Ascending aorta (tissue), 2 donors: Measurements from ENCODE around the gene TRPV4. TPM values are rescaled to one million over a fixed set of nuclear protein-coding genes. Genes with fewer than 3 reads are reported as not detected.

Experiments used
- DNase-seq, 2 donors: peaks; one replicate each; pipeline ENCODE4 v3.0.0-alpha.2; 2019; ENCODE audit warnings: low spot score in 2 of 2
- H3K27ac ChIP-seq, 2 donors: fragments of 200-600 bp; sonication (generic); one replicate each; pipeline ENCODE4 v1.5.1; 2016 to 2017; ENCODE audit warnings: mild to moderate bottlenecking in 1 of 2
- H3K27me3 ChIP-seq: fragments of 200-600 bp; sonication (generic); one replicate; pipeline ENCODE4 v1.5.1; 2017
- H3K36me3 ChIP-seq, 2 donors: fragments of 200-600 bp; sonication (generic); one replicate each; pipeline ENCODE4 v1.5.1; 2016
- H3K4me1 ChIP-seq, 2 donors: fragments of 200-600 bp; sonication (generic); one replicate each; pipeline ENCODE4 v1.5.1; 2016 to 2017; ENCODE audit warnings: mild to moderate bottlenecking in 1 of 2
- H3K4me3 ChIP-seq, 2 donors: fragments of 200-600 bp; sonication (generic); one replicate each; pipeline ENCODE4 v1.5.1; 2016 to 2017; ENCODE audit warnings: mild to moderate bottlenecking in 1 of 2
- H3K9me3 ChIP-seq, 2 donors: fragments of 200-600 bp; sonication (generic); one replicate each; pipeline ENCODE4 v1.5.1; 2016
- CTCF ChIP-seq, 3 experiments: fragments of 200-600 bp in 2 of 3; fragments of 450-650 bp in 1 of 3; sonication (generic) in 2 of 3; IDR thresholded peaks; one replicate each; pipeline ENCODE4 v1.5.1; 2016 to 2019; ENCODE audit warnings: antibody characterized with exemption in 3 of 3, mild to moderate bottlenecking in 1 of 3, moderate library complexity in 1 of 3
- intact Hi-C: fragments of 100-400 bp; cut with DNase I; formaldehyde crosslinking; loops from one replicate; pipeline ENCODE4 v1.15.1; 2023
- total RNA-seq: library from RNA; depleted of rRNA; stranded (reverse); fragments of >200 nt; gene quantifications from one replicate; pipeline ENCODE4 v1.1.0, GENCODE V29; 2016

Gene TRPV4
- total RNA-seq, 1 donor from 2014 or later: not detected

GRCh38 chr12:109762071-109762672 is 71.0 kb downstream of the TRPV4 start:
- no peak overlapping the region for H3K27ac ChIP-seq
- no peaks in the 10 kb centered on the region for H3K36me3 ChIP-seq
- peaks cover 0 to 4% of the 10 kb centered on the region in 2 donors for H3K9me3 ChIP-seq
- intact Hi-C loops: no loop called here
- no peaks in the 10 kb centered on the region for H3K27me3 ChIP-seq
- peak in 1 of 2 donors; percentile 59 for DNase-seq
- TF ChIP-seq CTCF (IDR thresholded peaks at IDR 0.05): no peak
- H3K4me3 ChIP-seq: no peak overlapping the region
- no peaks in the 10 kb centered on the region for H3K4me1 ChIP-seq

GRCh38 chr12:109760930-109761921 is 72.0 kb downstream of the TRPV4 start:
- Histone ChIP-seq H3K27ac (no peak overlapping the region), H3K4me1 (no peaks in the 10 kb centered on the region), H3K9me3 (peaks cover 0 to 9% of the 10 kb centered on the region in 2 donors), H3K27me3 (no peaks in the 10 kb centered on the region), H3K4me3 (no peak overlapping the region), H3K36me3 (no peaks in the 10 kb centered on the region)
- peak in 1 of 2 donors; percentile 45 for DNase-seq
- TF ChIP-seq CTCF (IDR thresholded peaks at IDR 0.05): no peak
- intact Hi-C loops: no loop called here

GRCh38 chr12:109760031-109760929 is 72.9 kb downstream of the TRPV4 start:
- Histone ChIP-seq H3K9me3 (peaks cover 0 to 11% of the 10 kb centered on the region in 2 donors), H3K4me1 (no peaks in the 10 kb centered on the region), H3K27ac (no peak overlapping the region), H3K4me3 (no peak overlapping the region), H3K36me3 (no peaks in the 10 kb centered on the region), H3K27me3 (no peaks in the 10 kb centered on the region)
- peak in 1 of 2 donors; percentile 53 for DNase-seq
- TF ChIP-seq CTCF (IDR thresholded peaks at IDR 0.05): no peak
- intact Hi-C loops: no loop called here

GRCh38 chr12:109759595-109759994 is 73.6 kb downstream of the TRPV4 start:
- Histone ChIP-seq H3K9me3 (peaks cover 0 to 11% of the 10 kb centered on the region in 2 donors), H3K4me1 (no peaks in the 10 kb centered on the region), H3K27me3 (no peaks in the 10 kb centered on the region), H3K4me3 (no peak overlapping the region), H3K27ac (no peak overlapping the region), H3K36me3 (no peaks in the 10 kb centered on the region)
- intact Hi-C loops: no loop called here
- DNase-seq: peak in 1 of 2 donors; percentile 19
- TF ChIP-seq CTCF (IDR thresholded peaks at IDR 0.05): no peak
